Spleen (tissue), 11 donors: ENCODE data around the gene USP32. TPM values are rescaled to one million over a fixed set of nuclear protein-coding genes. Genes with fewer than 3 reads are reported as not detected.

Experiments
- DNase-seq: peaks from one replicate; pipeline ENCODE4 v3.0.0-alpha.2; 2020
- H3K27ac ChIP-seq, 8 donors: fragments of 200-600 bp; sonication (generic) in 7 of 8; 1 replicate in 4 of 8; 2 replicates in 4 of 8; pipeline versions ENCODE4 v1.5.0 to v1.8.0; 2016 to 2021; ENCODE audit warnings: inconsistent platforms in 4 of 8, mild to moderate bottlenecking in 4 of 8, moderate library complexity in 1 of 8
- H3K27me3 ChIP-seq, 7 donors: fragments of 200-600 bp; sonication (generic) in 6 of 7; replicated peaks in 1 of 7; 1 replicate in 4 of 7; 2 replicates in 3 of 7; pipeline versions ENCODE4 v1.5.0 to v1.8.0; 2016 to 2021; ENCODE audit warnings: inconsistent platforms in 3 of 7, mild to moderate bottlenecking in 1 of 7
- H3K36me3 ChIP-seq, 6 donors: fragments of 200-600 bp; sonication (generic) in 5 of 6; 1 replicate in 4 of 6; 2 replicates in 2 of 6; pipeline versions ENCODE4 v1.5.0 to v1.8.0; 2016 to 2021; ENCODE audit warnings: inconsistent platforms in 2 of 6
- H3K4me1 ChIP-seq, 6 donors: fragments of 200-600 bp; sonication (generic) in 5 of 6; 1 replicate in 3 of 6; 2 replicates in 3 of 6; pipeline versions ENCODE4 v1.5.0 to v1.8.0; 2016 to 2021; ENCODE audit warnings: inconsistent platforms in 3 of 6
- H3K4me3 ChIP-seq, 8 donors: fragments of 200-600 bp; sonication (generic) in 7 of 8; 1 replicate in 4 of 8; 2 replicates in 4 of 8; pipeline versions ENCODE4 v1.5.0 to v1.8.0; 2016 to 2021; ENCODE audit warnings: inconsistent platforms in 4 of 8, mild to moderate bottlenecking in 4 of 8, moderate library complexity in 2 of 8
- H3K9me3 ChIP-seq, 8 donors: fragments of 200-600 bp; sonication (generic) in 7 of 8; 1 replicate in 4 of 8; 2 replicates in 4 of 8; pipeline versions ENCODE4 v1.5.0 to v1.8.0; 2016 to 2021; ENCODE audit warnings: inconsistent platforms in 4 of 8
- CTCF ChIP-seq, 11 experiments: fragments of 200-600 bp in 7 of 11; fragments of 450-650 bp in 4 of 11; sonication (generic) in 4 of 11; IDR thresholded peaks in 8 of 11; conservative IDR thresholded peaks in 3 of 11; 1 replicate in 7 of 11; 2 replicates in 4 of 11; pipeline versions ENCODE4 v1.4.0 to v1.8.0; 2016 to 2021; ENCODE audit warnings: antibody characterized with exemption in 11 of 11, inconsistent platforms in 4 of 11, mild to moderate bottlenecking in 1 of 11
- POLR2A ChIP-seq, 3 donors: fragments of 450-650 bp; IDR thresholded peaks; one replicate each; pipeline ENCODE4 v1.5.1; 2017; ENCODE audit warnings: antibody characterized with exemption in 3 of 3, mild to moderate bottlenecking in 1 of 3
- POLR2AphosphoS5 ChIP-seq, 3 donors: sonication (generic); formaldehyde crosslinking; IDR thresholded peaks; one replicate each; pipeline ENCODE4 v1.5.1; 2017; ENCODE audit warnings: antibody characterized with exemption in 3 of 3
- WGBS, 5 donors: extraction: QIAGEN DNeasy Blood & Tissue Kit in 3 of 5; methylation state at CpG; one replicate each; pipeline versions ENCODE4 v1.1.5 to v1.1.7; 2013 to 2018; 5-methylcytosine and 5-hydroxymethylcytosine counted together
- intact Hi-C: fragments of 100-400 bp; cut with DNase I; formaldehyde crosslinking; loops from one replicate; pipeline ENCODE4 v1.15.0; 2023; ENCODE audit warnings: low total_unique reads
- polyA plus RNA-seq, 3 donors: library from polyadenylated mRNA; stranded (reverse); fragments of 200-250 nt; gene quantifications; one replicate each; pipeline ENCODE4 v1.2.1, GENCODE V29; 2013
- total RNA-seq, 7 donors: library from RNA; depleted of rRNA in 3 of 7; stranded (reverse); fragments of >200 nt in 3 of 7; fragmentation: NEBNext Ultra II Directional in 4 of 7; extraction: Animal tissue kit (Norgen Biotek cat#: 25700) in 4 of 7; gene quantifications; one replicate each; pipeline versions ENCODE4 v1.1.0 to v1.2.1, GENCODE V29; 2016 to 2021
- donor health status: healthy with polysubstance abuse.
- donor health status: DM: no; HTN: no; CAD: no; lungs with moderate emphysema.
- donor health status: DM: no; HTN: no; CAD: no.
- donor health status: Bipolar disorder and iron deficiency.
- donor health status: healthy.
- donor health status: DM: no; HTN: no; CAD: no.
- donor health status: DM: yes; HTN: yes; CAD: no.

The USP32 gene
- total and polyA plus RNA-seq, 10 donors, result 7.3 to 115 (median 79.8) TPM

DNA sequence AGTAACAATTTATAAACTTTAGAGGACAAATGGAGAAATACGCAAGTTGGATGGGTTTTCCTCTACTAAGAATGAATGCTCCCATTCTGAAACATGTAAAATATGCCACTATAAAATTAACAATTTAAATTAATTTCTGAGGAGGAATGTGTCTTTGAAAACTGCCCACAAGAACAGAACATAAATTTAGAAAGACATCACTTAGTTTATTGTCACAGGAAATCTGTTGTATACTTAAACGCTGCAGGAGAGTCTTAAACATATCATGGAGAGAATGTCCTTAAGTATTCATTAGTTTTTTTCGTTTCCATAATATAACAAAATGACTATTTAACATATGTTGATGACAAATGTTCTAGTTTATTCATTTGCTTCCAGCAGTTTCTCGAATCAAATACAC, 29.6 kb downstream of the USP32 start:
- TF ChIP-seq POLR2AphosphoS5 (IDR thresholded peaks at IDR 0.05), result no peak
- WGBS, 5 donors, result 81 to 86% (median 82%) methylated on average over 4 of the region's 4 CpGs
- Histone ChIP-seq H3K27me3 (no peaks in the 10 kb centered on the region), H3K36me3 (peaks cover 0 to 12% (median 0%) of the 10 kb centered on the region in 6 donors), H3K9me3 (no peaks in the 10 kb centered on the region), H3K4me1 (peaks cover 0 to 51% (median 14%) of the 10 kb centered on the region in 6 donors), H3K4me3 (no peak overlapping the region), H3K27ac (no peak overlapping the region)
- DNase-seq, result no peak
- intact Hi-C loops, result no loop called here

GRCh38 chr17:60361889-60362288, 30.0 kb downstream of the USP32 start:
- no peak for DNase-seq
- Histone ChIP-seq H3K27me3 (no peaks in the 10 kb centered on the region), H3K9me3 (no peaks in the 10 kb centered on the region), H3K36me3 (peaks cover 0 to 8% (median 0%) of the 10 kb centered on the region in 6 donors), H3K4me1 (peaks cover 0 to 56% (median 19%) of the 10 kb centered on the region in 6 donors), H3K4me3 (no peak overlapping the region), H3K27ac (no peak overlapping the region)
- no peak for TF ChIP-seq POLR2A (IDR thresholded peaks at IDR 0.05)
- no peak for TF ChIP-seq CTCF (IDR thresholded peaks at IDR 0.05 in 8 of 11, conservative IDR thresholded peaks at IDR 0.05 in 3 of 11)
- no peak for TF ChIP-seq POLR2AphosphoS5 (IDR thresholded peaks at IDR 0.05)
- WGBS, 5 donors, result 92 to 100% (median 95%) methylated on average over 2 of the region's 2 CpGs
- intact Hi-C loops, result no loop called here

GRCh38 chr17:60359415-60359814, 32.5 kb downstream of the USP32 start:
- H3K27me3 ChIP-seq, result no peaks in the 10 kb centered on the region
- DNase-seq, result no peak
- intact Hi-C loops, result no loop called here
- no peak overlapping the region for H3K27ac ChIP-seq
- H3K4me1 ChIP-seq, result peaks cover 0 to 77% (median 32%) of the 10 kb centered on the region in 6 donors
- H3K36me3 ChIP-seq, result no peaks in the 10 kb centered on the region
- TF ChIP-seq POLR2A (IDR thresholded peaks at IDR 0.05), result no peak
- no peak for TF ChIP-seq POLR2AphosphoS5 (IDR thresholded peaks at IDR 0.05)
- TF ChIP-seq CTCF (IDR thresholded peaks at IDR 0.05 in 8 of 11, conservative IDR thresholded peaks at IDR 0.05 in 3 of 11), result no peak
- no peak overlapping the region for H3K4me3 ChIP-seq
- no peaks in the 10 kb centered on the region for H3K9me3 ChIP-seq

GRCh38 chr17:60358606-60359225, 33.2 kb downstream of the USP32 start:
- TF ChIP-seq CTCF (IDR thresholded peaks at IDR 0.05 in 8 of 11, conservative IDR thresholded peaks at IDR 0.05 in 3 of 11), result no peak
- no peak for TF ChIP-seq POLR2AphosphoS5 (IDR thresholded peaks at IDR 0.05)
- no peak for TF ChIP-seq POLR2A (IDR thresholded peaks at IDR 0.05)
- Histone ChIP-seq H3K36me3 (no peaks in the 10 kb centered on the region), H3K9me3 (no peaks in the 10 kb centered on the region), H3K27ac (peak overlapping the region in 1 of 8 donors; percentile 66), H3K27me3 (no peaks in the 10 kb centered on the region), H3K4me1 (peaks cover 0 to 77% (median 32%) of the 10 kb centered on the region in 6 donors), H3K4me3 (no peak overlapping the region)
- WGBS, 5 donors, result 53 to 85% (median 65%) methylated on average over 3 of the region's 3 CpGs
- no peak for DNase-seq
- intact Hi-C loops, result no loop called here
